Measurements from ENCODE around the gene DHRS13.

Gene DHRS13

GRCh38 chr17:28882154-28882895 is 20.6 kb downstream of the DHRS13 start:
- Histone ChIP-seq H3K9ac (ENCODE audit: low read depth, low read length) (no peak overlapping the region), H3K36me3 (ENCODE audit: insufficient read depth, low read length) (peaks cover 19% of the 10 kb centered on the region), H3K4me3 (ENCODE audit: low read depth in 1 of 2, low read length in 2 of 2) (no peak overlapping the region), H3K4me1 (ENCODE audit: insufficient read depth, low read length) (no peaks in the 10 kb centered on the region), H2AFZ (ENCODE audit: low read depth, low read length) (no peak overlapping the region), H4K20me1 (ENCODE audit: insufficient read depth, low read length) (no peaks in the 10 kb centered on the region), H3K79me2 (ENCODE audit: insufficient read depth, low read length) (no peaks in the 10 kb centered on the region), H3K27me3 (ENCODE audit: insufficient read depth, low read length, poor library complexity) (no peaks in the 10 kb centered on the region), H3K9me3 (ENCODE audit: insufficient read depth, low read length, severe bottlenecking) (no peaks in the 10 kb centered on the region), H3K4me2 (ENCODE audit: insufficient read depth, low read length) (no peak overlapping the region), H3K27ac (ENCODE audit: low read length) (no peak overlapping the region)
- no peak for ATAC-seq (ENCODE audit: insufficient read depth, low read depth)
- no peak for DNase-seq
- TF ChIP-seq CTCF (IDR thresholded peaks at IDR 0.05; ENCODE audit: borderline replicate concordance, extremely low read depth, low read length, poor library complexity, severe bottlenecking), result no peak
- no peak for TF ChIP-seq EZH2 (IDR thresholded peaks at IDR 0.05; ENCODE audit: borderline replicate concordance, low read depth, low read length, severe bottlenecking)

GRCh38 chr17:28881533-28882056 is 21.3 kb downstream of the DHRS13 start:
- H3K36me3 ChIP-seq (ENCODE audit: insufficient read depth, low read length), result peaks cover 19% of the 10 kb centered on the region
- no peaks in the 10 kb centered on the region for H3K27me3 ChIP-seq (ENCODE audit: insufficient read depth, low read length, poor library complexity)
- H3K27ac ChIP-seq (ENCODE audit: low read length), result no peak overlapping the region
- H3K4me2 ChIP-seq (ENCODE audit: insufficient read depth, low read length), result no peak overlapping the region
- H4K20me1 ChIP-seq (ENCODE audit: insufficient read depth, low read length), result no peaks in the 10 kb centered on the region
- H3K4me1 ChIP-seq (ENCODE audit: insufficient read depth, low read length), result no peaks in the 10 kb centered on the region
- DNase-seq (no peak), ATAC-seq (ENCODE audit: insufficient read depth, low read depth) (no peak)
- H3K9me3 ChIP-seq (ENCODE audit: insufficient read depth, low read length, severe bottlenecking), result no peaks in the 10 kb centered on the region
- H2AFZ ChIP-seq (ENCODE audit: low read depth, low read length), result no peak overlapping the region
- H3K79me2 ChIP-seq (ENCODE audit: insufficient read depth, low read length), result no peaks in the 10 kb centered on the region
- no peak for TF ChIP-seq CTCF (IDR thresholded peaks at IDR 0.05; ENCODE audit: borderline replicate concordance, extremely low read depth, low read length, poor library complexity, severe bottlenecking)
- no peak for TF ChIP-seq EZH2 (IDR thresholded peaks at IDR 0.05; ENCODE audit: borderline replicate concordance, low read depth, low read length, severe bottlenecking)
- H3K4me3 ChIP-seq (ENCODE audit: low read depth in 1 of 2, low read length in 2 of 2), result no peak overlapping the region
- H3K9ac ChIP-seq (ENCODE audit: low read depth, low read length), result no peak overlapping the region

GRCh38 chr17:28880572-28880945 is 22.3 kb downstream of the DHRS13 start:
- Histone ChIP-seq H3K27ac (ENCODE audit: low read length) (no peak overlapping the region), H3K4me2 (ENCODE audit: insufficient read depth, low read length) (no peak overlapping the region), H3K9me3 (ENCODE audit: insufficient read depth, low read length, severe bottlenecking) (no peaks in the 10 kb centered on the region), H3K27me3 (ENCODE audit: insufficient read depth, low read length, poor library complexity) (no peaks in the 10 kb centered on the region), H3K4me1 (ENCODE audit: insufficient read depth, low read length) (no peaks in the 10 kb centered on the region), H2AFZ (ENCODE audit: low read depth, low read length) (no peak overlapping the region), H3K79me2 (ENCODE audit: insufficient read depth, low read length) (no peaks in the 10 kb centered on the region), H4K20me1 (ENCODE audit: insufficient read depth, low read length) (no peaks in the 10 kb centered on the region), H3K36me3 (ENCODE audit: insufficient read depth, low read length) (peaks cover 19% of the 10 kb centered on the region), H3K4me3 (ENCODE audit: low read depth in 1 of 2, low read length in 2 of 2) (no peak overlapping the region), H3K9ac (ENCODE audit: low read depth, low read length) (no peak overlapping the region)
- no peak for ATAC-seq (ENCODE audit: insufficient read depth, low read depth)
- no peak for DNase-seq
- TF ChIP-seq EZH2 (IDR thresholded peaks at IDR 0.05; ENCODE audit: borderline replicate concordance, low read depth, low read length, severe bottlenecking) (no peak), CTCF (IDR thresholded peaks at IDR 0.05; ENCODE audit: borderline replicate concordance, extremely low read depth, low read length, poor library complexity, severe bottlenecking) (no peak)

All from DND-41 (cell line).